KG1 (cell line): ENCODE results near the gene TTC39C.
"Not testable (repeated sequence)": the region's sequence is repeated elsewhere in the genome, so short reads cannot be mapped to it uniquely, and the experiment has no call there.

Experiments used
- DNase-seq: peaks from one replicate; lab custom pipeline; 2025; lab: John Stamatoyannopoulos, UW

The TTC39C gene

GRCh38 chr18:24018299-24018886, 3.8 kb downstream of the TTC39C start:
- DNase-seq, result no peak

- peak; percentile 40 for DNase-seq
These were observed 5.2 kb downstream of the TTC39C start for GRCh38 chr18:24019641-24020331.

GRCh38 chr18:24021505-24021904, 7.0 kb downstream of the TTC39C start:
- no peak for DNase-seq

GRCh38 chr18:24022161-24022560, 7.6 kb downstream of the TTC39C start:
- no peak for DNase-seq

GRCh38 chr18:24023185-24023814, 8.7 kb downstream of the TTC39C start:
- DNase-seq, result no peak

GRCh38 chr18:24024425-24024824, 9.9 kb downstream of the TTC39C start:
- DNase-seq, result no peak

GRCh38 chr18:24026457-24026856, 11.9 kb downstream of the TTC39C start:
- no peak for DNase-seq

- DNase-seq, result no peak
These were observed 12.7 kb downstream of the TTC39C start for GRCh38 chr18:24027156-24027827.

GRCh38 chr18:24028946-24029345, 14.4 kb downstream of the TTC39C start:
- not testable (repeated sequence) for DNase-seq

GRCh38 chr18:24031318-24031717, 16.8 kb downstream of the TTC39C start:
- no peak for DNase-seq

- DNase-seq, result no peak
These were observed 17.4 kb downstream of the TTC39C start for GRCh38 chr18:24031916-24032315.

GRCh38 chr18:24033641-24034412, 19.3 kb downstream of the TTC39C start:
- DNase-seq, result no peak

GRCh38 chr18:24035316-24035715, 20.8 kb downstream of the TTC39C start:
- DNase-seq, result no peak

GRCh38 chr18:24039671-24040070, 25.1 kb downstream of the TTC39C start:
- DNase-seq, result no peak

- no peak for DNase-seq
These were observed 27.1 kb downstream of the TTC39C start for GRCh38 chr18:24041691-24042090.

- no peak for DNase-seq
These were observed 28.8 kb downstream of the TTC39C start for GRCh38 chr18:24043403-24043802.

- DNase-seq, result no peak
These were observed 33.7 kb downstream of the TTC39C start for GRCh38 chr18:24048261-24048660.

- no peak for DNase-seq
These were observed 34.6 kb downstream of the TTC39C start for GRCh38 chr18:24049142-24049541.

GRCh38 chr18:24051031-24051947, 36.7 kb downstream of the TTC39C start:
- DNase-seq, result no peak

- no peak for DNase-seq
These were observed 37.5 kb downstream of the TTC39C start for GRCh38 chr18:24052053-24052452.

GRCh38 chr18:24053211-24053610, 38.7 kb downstream of the TTC39C start:
- DNase-seq, result no peak
